Measurements from ENCODE around the gene PLA1A. TPM values are rescaled to one million over a fixed set of nuclear protein-coding genes. Genes with fewer than 3 reads are reported as not detected.
A peak's percentile ranks its signal among the peaks of the same experiment; 100 is the strongest.

PLA1A gene
- total RNA-seq, 1 donor from 2014 or later: 2.8 TPM

DNA sequence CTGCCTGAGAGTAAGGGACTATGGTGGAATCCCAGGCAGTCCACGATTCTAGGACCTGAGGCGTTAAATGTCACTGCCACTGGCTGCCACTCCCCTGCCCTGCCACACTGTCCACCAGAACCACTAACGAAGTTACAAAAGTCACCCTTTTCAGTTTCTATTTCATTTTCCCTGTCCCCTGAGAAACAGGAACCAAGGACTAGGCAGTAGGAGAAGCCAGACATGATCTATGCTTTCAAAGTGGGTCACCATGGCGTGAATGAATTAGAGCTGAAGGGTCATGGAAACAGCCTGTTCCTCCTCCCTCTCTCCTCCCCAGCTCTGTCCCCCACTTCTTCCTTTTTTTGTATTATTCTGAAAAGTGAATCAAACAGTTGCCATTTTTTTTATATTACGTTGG lies 27.5 kb upstream of the PLA1A start:
- no peak for DNase-seq
- H3K27ac ChIP-seq (replicated peaks): peak overlapping the region; percentile 75
- H3K36me3 ChIP-seq: no peaks in the 10 kb centered on the region
- intact Hi-C loops (cut with micrococcal nuclease): no loop called here
- H3K4me1 ChIP-seq: peaks cover 18% of the 10 kb centered on the region
- TF ChIP-seq, protein P1, sequence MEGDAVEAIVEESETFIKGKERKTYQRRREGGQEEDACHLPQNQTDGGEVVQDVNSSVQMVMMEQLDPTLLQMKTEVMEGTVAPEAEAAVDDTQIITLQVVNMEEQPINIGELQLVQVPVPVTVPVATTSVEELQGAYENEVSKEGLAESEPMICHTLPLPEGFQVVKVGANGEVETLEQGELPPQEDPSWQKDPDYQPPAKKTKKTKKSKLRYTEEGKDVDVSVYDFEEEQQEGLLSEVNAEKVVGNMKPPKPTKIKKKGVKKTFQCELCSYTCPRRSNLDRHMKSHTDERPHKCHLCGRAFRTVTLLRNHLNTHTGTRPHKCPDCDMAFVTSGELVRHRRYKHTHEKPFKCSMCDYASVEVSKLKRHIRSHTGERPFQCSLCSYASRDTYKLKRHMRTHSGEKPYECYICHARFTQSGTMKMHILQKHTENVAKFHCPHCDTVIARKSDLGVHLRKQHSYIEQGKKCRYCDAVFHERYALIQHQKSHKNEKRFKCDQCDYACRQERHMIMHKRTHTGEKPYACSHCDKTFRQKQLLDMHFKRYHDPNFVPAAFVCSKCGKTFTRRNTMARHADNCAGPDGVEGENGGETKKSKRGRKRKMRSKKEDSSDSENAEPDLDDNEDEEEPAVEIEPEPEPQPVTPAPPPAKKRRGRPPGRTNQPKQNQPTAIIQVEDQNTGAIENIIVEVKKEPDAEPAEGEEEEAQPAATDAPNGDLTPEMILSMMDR (IDR thresholded peaks at IDR 0.05; ENCODE audit: borderline replicate concordance): no peak
- no peak overlapping the region for H3K4me3 ChIP-seq
- no peaks in the 10 kb centered on the region for H3K9me3 ChIP-seq (replicated peaks)
- H3K27me3 ChIP-seq (ENCODE audit: low read depth): no peaks in the 10 kb centered on the region

DNA sequence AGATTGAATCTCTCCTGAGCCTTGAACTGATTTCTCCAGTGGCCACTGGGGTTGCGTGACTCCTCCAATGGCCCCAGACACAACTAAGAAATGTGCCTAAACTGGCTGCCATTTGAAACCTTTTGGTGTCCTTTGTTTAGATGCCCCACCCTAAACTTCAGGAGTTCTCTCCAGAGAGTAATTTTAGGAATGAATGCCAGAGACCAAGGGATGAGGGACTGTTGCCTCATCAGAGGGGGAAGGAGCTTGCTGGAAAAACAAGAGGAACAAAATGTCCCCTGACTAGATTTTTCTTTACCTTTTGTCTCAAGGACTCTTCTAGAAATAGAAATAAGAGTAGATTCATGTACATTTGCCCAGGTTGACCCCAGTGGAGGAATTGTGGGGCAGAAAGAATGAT lies 26.5 kb upstream of the PLA1A start:
- no peak for DNase-seq
- no peaks in the 10 kb centered on the region for H3K9me3 ChIP-seq (replicated peaks)
- peak overlapping the region; percentile 75 for H3K27ac ChIP-seq (replicated peaks)
- peaks cover 18% of the 10 kb centered on the region for H3K4me1 ChIP-seq
- H3K27me3 ChIP-seq (ENCODE audit: low read depth): no peaks in the 10 kb centered on the region
- no peak overlapping the region for H3K4me3 ChIP-seq
- H3K36me3 ChIP-seq: no peaks in the 10 kb centered on the region
- intact Hi-C loops (cut with micrococcal nuclease): no loop called here
- TF ChIP-seq, protein P1 (IDR thresholded peaks at IDR 0.05; ENCODE audit: borderline replicate concordance): no peak

DNA sequence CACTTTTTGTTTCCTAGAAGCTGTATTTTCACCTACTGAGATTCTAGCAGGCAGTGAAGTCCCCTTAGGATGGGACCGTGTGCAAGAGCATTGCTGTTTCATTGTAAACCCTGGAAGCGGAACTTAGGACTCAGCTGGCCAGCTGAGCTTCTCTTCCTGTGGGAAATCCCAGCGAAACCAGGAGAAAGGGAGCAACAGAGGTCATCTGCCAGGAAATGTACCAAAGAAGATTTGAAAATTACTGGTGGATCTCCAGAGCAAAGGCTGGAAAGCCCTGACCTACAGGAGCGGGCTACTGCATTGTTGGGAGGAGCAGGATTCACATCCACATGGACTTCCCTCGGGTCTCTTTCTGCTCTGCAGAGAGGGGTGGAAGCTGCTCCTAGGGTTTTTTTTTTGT lies 26.0 kb upstream of the PLA1A start:
- H3K27me3 ChIP-seq (ENCODE audit: low read depth): no peaks in the 10 kb centered on the region
- peak overlapping the region; percentile 75 for H3K27ac ChIP-seq (replicated peaks)
- peaks cover 18% of the 10 kb centered on the region for H3K4me1 ChIP-seq
- intact Hi-C loops (cut with micrococcal nuclease): no loop called here
- no peaks in the 10 kb centered on the region for H3K36me3 ChIP-seq
- H3K9me3 ChIP-seq (replicated peaks): no peaks in the 10 kb centered on the region
- no peak for DNase-seq
- no peak overlapping the region for H3K4me3 ChIP-seq
- TF ChIP-seq, protein P1 (IDR thresholded peaks at IDR 0.05; ENCODE audit: borderline replicate concordance): no peak

DNA sequence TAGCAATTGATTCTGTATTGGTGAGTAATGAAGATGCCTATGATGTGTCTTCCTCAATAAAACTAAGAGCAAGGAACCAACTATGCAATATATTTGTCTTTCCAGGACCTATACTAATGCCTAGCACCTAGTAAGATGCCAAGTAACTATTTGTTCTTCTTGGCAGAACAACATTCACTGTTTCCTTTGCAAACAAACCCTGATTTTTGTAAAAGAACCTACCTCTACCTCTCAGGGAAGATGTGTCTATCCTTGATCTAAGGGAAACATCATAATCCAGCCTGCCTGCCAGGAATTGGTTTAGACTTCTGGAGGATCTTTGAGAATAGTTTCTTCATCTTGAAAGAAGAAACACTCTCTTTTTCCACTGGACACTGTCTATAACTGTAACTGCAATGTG lies 22.2 kb upstream of the PLA1A start:
- DNase-seq: no peak
- intact Hi-C loops (cut with micrococcal nuclease): loop anchor here (5.0 kb wide), 1 partner anchor 72 kb away; no protein-coding TSS in a partner anchor
- no peaks in the 10 kb centered on the region for H3K27me3 ChIP-seq (ENCODE audit: low read depth)
- H3K9me3 ChIP-seq (replicated peaks): no peaks in the 10 kb centered on the region
- H3K4me3 ChIP-seq: no peak overlapping the region
- H3K36me3 ChIP-seq: no peaks in the 10 kb centered on the region
- H3K27ac ChIP-seq (replicated peaks): no peak overlapping the region
- peaks cover 34% of the 10 kb centered on the region for H3K4me1 ChIP-seq
- TF ChIP-seq, protein P1 (IDR thresholded peaks at IDR 0.05; ENCODE audit: borderline replicate concordance): no peak

DNA sequence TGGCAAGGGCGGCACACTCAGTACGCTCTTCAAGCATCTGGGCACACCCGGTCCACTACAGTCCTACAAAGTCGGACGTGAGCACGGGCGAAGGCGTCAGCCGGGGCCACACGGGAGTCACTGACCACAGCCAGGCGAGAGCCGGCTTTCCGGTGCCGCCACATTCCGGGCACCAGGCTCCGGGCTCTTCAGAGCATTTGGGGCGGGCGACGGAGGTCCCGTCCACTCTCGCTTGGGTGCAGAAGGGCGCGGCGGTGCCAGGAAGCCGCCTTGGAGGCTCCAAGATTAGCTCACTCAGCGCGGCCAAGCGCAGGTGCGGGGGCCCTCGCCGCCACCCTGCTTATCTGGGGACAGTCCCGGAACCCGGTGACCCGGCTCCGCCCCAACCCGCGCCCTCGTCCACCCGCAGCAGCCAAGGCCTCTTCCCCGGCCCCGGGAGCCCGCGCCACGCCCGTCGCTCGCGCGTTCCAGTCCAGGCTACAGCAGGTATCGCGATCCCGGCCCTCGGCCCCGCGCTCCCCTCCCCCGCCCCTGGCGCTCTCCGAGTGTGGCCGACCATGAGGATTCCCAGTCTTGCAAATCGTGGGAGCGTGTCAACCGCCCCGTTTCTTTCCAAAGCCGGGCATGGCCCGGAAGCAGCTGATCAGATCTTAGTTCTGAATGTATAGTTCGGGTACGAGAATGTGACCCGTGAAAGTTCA lies 18.2 kb upstream of the PLA1A start, which contains the start of gene ADPRH:
TSS of gene ADPRH (plus strand) at position 127 of the 701 bp plus-strand sequence. CDS start 2,678 bp downstream, outside the sequence.
- Histone ChIP-seq H3K4me3 (peak within 1 kb of the TSS; percentile 72), H3K27me3 (ENCODE audit: low read depth) (no peaks in the 10 kb centered on the region), H3K27ac (replicated peaks) (peak within 1 kb of the TSS; percentile 97), H3K4me1 (peaks cover 25% of the 10 kb centered on the region), H3K36me3 (peaks cover 4% of the 10 kb centered on the region), H3K9me3 (replicated peaks) (no peaks in the 10 kb centered on the region)
- TF ChIP-seq, protein P1 (IDR thresholded peaks at IDR 0.05; ENCODE audit: borderline replicate concordance): no peak
- peak; percentile 89 for DNase-seq
- intact Hi-C loops (cut with micrococcal nuclease): loop anchor here (5.0 to 10.0 kb wide), 2 partner anchors 68 to 95 kb away; partner anchors contain the start of gene COX17

All from left ventricle myocardium inferior (tissue), 1 donor.